GM12878 (cell line): ENCODE data around the gene COQ9. TPM values are rescaled to one million over a fixed set of nuclear protein-coding genes. Genes with fewer than 3 reads are reported as not detected.
A peak's percentile ranks its signal among the peaks of the same experiment; 100 is the strongest.

Source experiments
- ATAC-seq: fragments of 200-7000 bp; cut with Tn5 transposase; 3 replicates; pipeline ENCODE4 v1.9.1; 2020; ENCODE audit warnings: mild to moderate bottlenecking, moderate library complexity
- BruUV-seq: library from RNA; stranded (reverse); fragments of 400-500 nt; replicated peaks from 2 replicates; lab custom pipeline; 2021; lab: Mats Ljungman, UMichigan
- CTCF ChIA-PET: fragments of 300-600 bp; sonication (Branson Sonifier 250); formaldehyde crosslinking; extraction: SDS; loops from one replicate; lab custom pipeline; 2021; ENCODE audit warnings: inconsistent platforms; lab: Yijun Ruan, JAX
- POLR2A ChIA-PET: fragments of 350-600 bp; formaldehyde crosslinking; extraction: SDS; loops from one replicate; lab custom pipeline; 2021; ENCODE audit warnings: inconsistent platforms; lab: Charles Lee
- RAD21 ChIA-PET: fragments of 300-600 bp; sonication (Branson Sonifier 250); formaldehyde crosslinking; loops from one replicate; lab custom pipeline; 2023; ENCODE audit warnings: antibody characterized with exemption; ENCODE audit not compliant: unreplicated experiment; lab: Charles Lee
- SMC1A ChIA-PET: fragments of 300-600 bp; sonication (Branson Sonifier 250); formaldehyde crosslinking; loops from one replicate; lab custom pipeline; 2023; ENCODE audit not compliant: unreplicated experiment, uncharacterized antibody; lab: Charles Lee
- DNase-seq: peaks from one replicate; pipeline ENCODE4 v3.0.0-alpha.2; 2011; ENCODE audit warnings: low read depth, low spot score
- FAIRE-seq: peaks from 3 replicates; lab custom pipeline; 2011; peaks lifted over from hg19 to GRCh38; lab: Jason Lieb, UNC
- H2AFZ ChIP-seq: 2 replicates; pipeline ENCODE4 v1.6.0; 2011; ENCODE audit warnings: low read depth, low read length, control low read depth; ENCODE audit not compliant: control insufficient read depth
- H3K27ac ChIP-seq: 2 replicates; pipeline ENCODE4 v1.5.1; 2011; ENCODE audit warnings: control low read depth; ENCODE audit not compliant: control insufficient read depth, insufficient read depth
- H3K27me3 ChIP-seq, 2 experiments: replicated peaks in 1 of 2; 2 replicates each; pipeline versions ENCODE4 v1.6.0 to v1.6.1; 2011; ENCODE audit warnings: low read length in 1 of 2; ENCODE audit not compliant: control insufficient read depth in 2 of 2, insufficient read depth in 2 of 2
- H3K36me3 ChIP-seq, 2 experiments: 2 replicates each; pipeline ENCODE4 v1.5.1; 2011; ENCODE audit warnings: low read length in 1 of 2; ENCODE audit not compliant: control insufficient read depth in 2 of 2, insufficient read depth in 2 of 2
- H3K4me1 ChIP-seq: 2 replicates; pipeline ENCODE4 v1.6.1; 2011; ENCODE audit warnings: mild to moderate bottlenecking, low read length, moderate library complexity, mixed read lengths; ENCODE audit not compliant: control insufficient read depth, insufficient read depth
- H3K4me2 ChIP-seq: 2 replicates; pipeline ENCODE4 v1.6.0; 2011; ENCODE audit warnings: control low read depth; ENCODE audit not compliant: control insufficient read depth, insufficient read depth
- H3K4me3 ChIP-seq: fragments of 200-600 bp; sonication (generic); 2 replicates; pipeline ENCODE4 v1.5.1; 2016
- H3K79me2 ChIP-seq: 2 replicates; pipeline ENCODE4 v1.6.0; 2011; ENCODE audit warnings: low read length; ENCODE audit not compliant: control insufficient read depth, insufficient read depth
- H3K9ac ChIP-seq: 2 replicates; pipeline ENCODE4 v1.8.0; 2011; ENCODE audit warnings: low read length, control low read depth, mixed read lengths; ENCODE audit not compliant: control insufficient read depth, insufficient read depth
- H3K9me3 ChIP-seq: replicated peaks from 3 replicates; pipeline ENCODE4 v1.5.1; 2011; ENCODE audit warnings: mild to moderate bottlenecking, low read length; ENCODE audit not compliant: control insufficient read depth, insufficient read depth
- H4K20me1 ChIP-seq: 2 replicates; pipeline ENCODE4 v1.6.0; 2011; ENCODE audit not compliant: control insufficient read depth, insufficient read depth
- ATF2 ChIP-seq: IDR thresholded peaks from 2 replicates; pipeline ENCODE4 v1.6.1; 2012; ENCODE audit warnings: low read length, inconsistent platforms
- EZH2 ChIP-seq: IDR thresholded peaks from 2 replicates; pipeline ENCODE4 v1.6.1; 2012; ENCODE audit warnings: low read depth, mild to moderate bottlenecking, control low read depth, inconsistent platforms, low read length, borderline replicate concordance; ENCODE audit not compliant: control insufficient read depth
- FOXM1 ChIP-seq: IDR thresholded peaks from 2 replicates; pipeline ENCODE4 v1.6.1; 2012; ENCODE audit warnings: low read depth, mild to moderate bottlenecking, inconsistent platforms, low read length, moderate library complexity
- GATAD2B ChIP-seq: fragments of 450-650 bp; conservative IDR thresholded peaks from 2 replicates; pipeline ENCODE4 v1.6.1; 2017; ENCODE audit warnings: low read depth, mild to moderate bottlenecking, moderate library complexity
- HCFC1 ChIP-seq: fragments of 150-350 bp; IDR thresholded peaks from 2 replicates; pipeline ENCODE4 v1.6.1; 2014; ENCODE audit warnings: low read length
- KAT2A ChIP-seq: conservative IDR thresholded peaks from 2 replicates; pipeline ENCODE4 v1.6.1; 2011; ENCODE audit warnings: low read depth, low read length; ENCODE audit not compliant: control insufficient read depth
- LARP7 ChIP-seq: fragments of 450-650 bp; IDR thresholded peaks from 2 replicates; pipeline ENCODE4 v1.6.1; 2017; ENCODE audit warnings: mild to moderate bottlenecking
- RBBP5 ChIP-seq: fragments of 200-600 bp; sonication (generic); conservative IDR thresholded peaks from 2 replicates; pipeline ENCODE4 v1.6.1; 2016
- REST ChIP-seq: IDR thresholded peaks from 2 replicates; pipeline ENCODE4 v1.6.1; 2012; ENCODE audit warnings: mild to moderate bottlenecking, low read depth, low read length
- RUNX3 ChIP-seq: IDR thresholded peaks from 2 replicates; pipeline ENCODE4 v1.6.1; 2012; ENCODE audit warnings: low read length, inconsistent platforms
- SIN3A ChIP-seq: IDR thresholded peaks from 2 replicates; pipeline ENCODE4 v1.6.1; 2012; ENCODE audit warnings: low read depth, low read length, improper control_type of control experiment
- STAT3 ChIP-seq: IDR thresholded peaks from 2 replicates; pipeline ENCODE4 v1.6.1; 2011; ENCODE audit warnings: low read depth, low read length, improper control_type of control experiment
- TARDBP ChIP-seq: IDR thresholded peaks from 2 replicates; pipeline ENCODE4 v1.6.1; 2016; ENCODE audit warnings: borderline replicate concordance
- TCF7 ChIP-seq: IDR thresholded peaks from 2 replicates; pipeline ENCODE4 v1.6.1; 2014; ENCODE audit warnings: antibody characterized with exemption, borderline replicate concordance
- ZNF217 ChIP-seq: fragments of 450-650 bp; IDR thresholded peaks from 2 replicates; pipeline ENCODE4 v1.6.1; 2017; ENCODE audit warnings: antibody characterized with exemption, mild to moderate bottlenecking
- ZNF592 ChIP-seq: fragments of 450-650 bp; IDR thresholded peaks from 2 replicates; pipeline ENCODE4 v1.6.1; 2017; ENCODE audit warnings: mild to moderate bottlenecking, moderate library complexity
- ZNF622 ChIP-seq: fragments of 450-650 bp; IDR thresholded peaks from 2 replicates; pipeline ENCODE4 v1.6.1; 2017; ENCODE audit warnings: mild to moderate bottlenecking, inconsistent platforms
- WGBS: methylation state at CpG from one replicate; pipeline ENCODE4 v1.1.6; 2016; ENCODE audit warnings: low lambda C conversion rate; ENCODE audit not compliant: insufficient replicate concordance, insufficient coverage; ENCODE audit errors: missing lambda C conversion rate; 5-methylcytosine and 5-hydroxymethylcytosine counted together
- in situ Hi-C: fragments of 300-500 bp; cut with MboI; formaldehyde crosslinking; loops from 9 replicates; pipeline ENCODE4 v1.14.3; 2018; ENCODE audit warnings: mixed read lengths
- intact Hi-C: fragments of 100-400 bp; cut with micrococcal nuclease; formaldehyde crosslinking; loops from one replicate; pipeline ENCODE4 v1.14.2; 2022; ENCODE audit not compliant: unreplicated experiment
- polyA plus RNA-seq, 11 experiments: library from polyadenylated mRNA; depleted of rRNA in 4 of 11; unstranded in 6 of 11; stranded (reverse) in 5 of 11; fragments of >200 nt; fragmentation: Nextera tagmentation in 4 of 11; fragmentation: Illumina TruSeq in 1 of 11; extraction: Ambion mirVana in 4 of 11; extraction: Trizol in 1 of 11; gene quantifications; 1 replicate in 1 of 11; 2 replicates in 10 of 11; pipeline versions ENCODE4 v1.2.1 to v1.2.3, GENCODE V29; 2011 to 2016; ENCODE audit warnings: inconsistent platforms in 2 of 11, missing spikeins in 2 of 11, low read depth in 1 of 11
- total RNA-seq, 4 experiments: library from RNA; depleted of rRNA in 3 of 4; stranded (reverse); fragments of >200 nt in 3 of 4; fragmentation: Illumina TruSeq in 1 of 4; extraction: Trizol in 1 of 4; gene quantifications; 2 replicates each; pipeline versions ENCODE4 v1.2.1 to v1.2.3, GENCODE V29; 2013 to 2021

Gene COQ9
- total and polyA plus RNA-seq, 10 of the 15 experiments (the other 5 are each of a cell fraction or from before 2014, with no cell fraction given) = 24.1 to 79.7 (median 50.1) TPM

GRCh38 chr16:57416084-57416483 is 31.2 kb upstream of the COQ9 start:
- peak overlapping the region; percentile 90; the same call in 1 of the 2 replicates for H2AFZ ChIP-seq
- no peak overlapping the region for H3K27ac ChIP-seq
- CTCF ChIA-PET = interaction anchor here (0.7 to 14.6 kb wide), 34 partner anchors 10 to 320 kb away, joined by 3 to 632 read pairs (median 6); partner anchors contain the start of genes ADGRG5, ARL2BP, CIAPIN1 and COQ9
- POLR2A ChIA-PET = interaction anchor here (0.6 to 3.7 kb wide), 6 partner anchors 38 to 114 kb away, joined by 3 to 65 read pairs (median 4); partner anchors contain the start of genes CCL22 and CX3CL1
- peaks cover 45% of the 10 kb centered on the region for H3K4me1 ChIP-seq
- 63% methylated on average over 11 of the region's 16 CpGs for WGBS
- no peak overlapping the region for H3K4me2 ChIP-seq
- FAIRE-seq (no peak), DNase-seq (no peak), ATAC-seq (peak; percentile 4)
- H3K4me3 ChIP-seq = no peak overlapping the region
- intact Hi-C loops (loop anchor here (2.0 kb wide), 2 partner anchors 75 to 171 kb away; partner anchors contain the start of gene ARL2BP), in situ Hi-C loops (loop anchor here (5.0 kb wide), 2 partner anchors 101 to 114 kb away; no protein-coding TSS in a partner anchor)
- SMC1A ChIA-PET = interaction anchor here (0.7 to 5.8 kb wide), 19 partner anchors 11 to 113 kb away, joined by 3 to 283 read pairs (median 5); partner anchors contain the start of genes CCL17 and CX3CL1
- no peaks in the 10 kb centered on the region for H3K79me2 ChIP-seq
- H3K27me3 ChIP-seq = no peaks in the 10 kb centered on the region
- H3K36me3 ChIP-seq = no peaks in the 10 kb centered on the region
- no TSS peak for BruUV-seq
- no peak overlapping the region for H3K9ac ChIP-seq
- no peaks in the 10 kb centered on the region for H4K20me1 ChIP-seq
- RAD21 ChIA-PET = interaction anchor here (0.6 to 7.5 kb wide), 27 partner anchors 10 to 324 kb away, joined by 3 to 293 read pairs (median 4); partner anchors contain the start of genes CCL22, CIAPIN1, COQ9 and CPNE2
- no peaks in the 10 kb centered on the region for H3K9me3 ChIP-seq
- TF ChIP-seq GATAD2B (no peak), EZH2 (no peak), LARP7 (no peak), FOXM1 (no peak), HCFC1 (no peak), RUNX3 (no peak), RBBP5 (no peak), ATF2 (no peak), TARDBP (no peak), ZNF217 (no peak), TCF7 (no peak), SIN3A (no peak), ZNF592 (no peak), REST (no peak), STAT3 (no peak), ZNF622 (no peak), KAT2A (no peak)
